HG02884 (cell line): Measurements from ENCODE around the gene CADM3.

ENCODE experiments used
- ATAC-seq: cut with Tn5 transposase; IDR thresholded peaks from one replicate; pipeline ENCODE4 v1.9.1; 2021; ENCODE audit warnings: mild to moderate bottlenecking, moderate library complexity; ENCODE audit not compliant: unreplicated experiment

The CADM3 gene

GRCh38 chr1:159248311-159248710, 76.9 kb downstream of the CADM3 start:
- ATAC-seq: no peak

- ATAC-seq: no peak
Observed at GRCh38 chr1:159250638-159251216, 79.3 kb downstream of the CADM3 start.
